GM19372 (cell line): ENCODE results near the gene CARD19.
"Not testable (repeated sequence)": the region's sequence is repeated elsewhere in the genome, so short reads cannot be mapped to it uniquely, and the experiment has no call there.

Experiments
- ATAC-seq: cut with Tn5 transposase; IDR thresholded peaks from one replicate; pipeline ENCODE4 v1.9.1; 2021; ENCODE audit warnings: mild to moderate bottlenecking, low read depth, moderate library complexity; ENCODE audit not compliant: unreplicated experiment

The CARD19 gene

GRCh38 chr9:93099551-93100275, 3.7 kb downstream of the CARD19 start:
- ATAC-seq = no peak

- ATAC-seq = no peak
Observed at GRCh38 chr9:93100276-93100636, 4.2 kb downstream of the CARD19 start.

- ATAC-seq = not testable (repeated sequence)
Observed at GRCh38 chr9:93101086-93101485, 5.1 kb downstream of the CARD19 start.

- ATAC-seq = no peak
Observed at GRCh38 chr9:93105620-93106019, 9.6 kb downstream of the CARD19 start.

- ATAC-seq = no peak
Observed at GRCh38 chr9:93107151-93107824, 11.3 kb downstream of the CARD19 start.

- no peak for ATAC-seq
Observed at GRCh38 chr9:93107825-93108161, 11.8 kb downstream of the CARD19 start.

- ATAC-seq = no peak
Observed at GRCh38 chr9:93108291-93109041, 12.4 kb downstream of the CARD19 start.

- no peak for ATAC-seq
Observed at GRCh38 chr9:93110311-93110855, 14.4 kb downstream of the CARD19 start.

- no peak for ATAC-seq
Observed at GRCh38 chr9:93111001-93111370, 15.0 kb downstream of the CARD19 start.

- no peak for ATAC-seq
Observed at GRCh38 chr9:93111371-93112115, 15.5 kb downstream of the CARD19 start.

GRCh38 chr9:93112116-93112863, 16.3 kb downstream of the CARD19 start:
- ATAC-seq = no peak

GRCh38 chr9:93112864-93113389, 16.9 kb downstream of the CARD19 start:
- ATAC-seq = no peak

- ATAC-seq = no peak
Observed at GRCh38 chr9:93114169-93114983, 18.4 kb downstream of the CARD19 start.

GRCh38 chr9:93114984-93115335, 18.9 kb downstream of the CARD19 start:
- no peak for ATAC-seq

- no peak for ATAC-seq
Observed at GRCh38 chr9:93115486-93116071, 19.6 kb downstream of the CARD19 start.

- no peak for ATAC-seq
Observed at GRCh38 chr9:93116072-93116961, 20.3 kb downstream of the CARD19 start.

- not testable (repeated sequence) for ATAC-seq
Observed at GRCh38 chr9:93117521-93117920, 21.5 kb downstream of the CARD19 start.
